ENCODE data around the gene LRFN2. TPM values are rescaled to one million over a fixed set of nuclear protein-coding genes. Genes with fewer than 3 reads are reported as not detected.

The LRFN2 gene
- total and polyA plus RNA-seq, 2 experiments from 2014 or later = 0.29 to 2.5 TPM

DNA sequence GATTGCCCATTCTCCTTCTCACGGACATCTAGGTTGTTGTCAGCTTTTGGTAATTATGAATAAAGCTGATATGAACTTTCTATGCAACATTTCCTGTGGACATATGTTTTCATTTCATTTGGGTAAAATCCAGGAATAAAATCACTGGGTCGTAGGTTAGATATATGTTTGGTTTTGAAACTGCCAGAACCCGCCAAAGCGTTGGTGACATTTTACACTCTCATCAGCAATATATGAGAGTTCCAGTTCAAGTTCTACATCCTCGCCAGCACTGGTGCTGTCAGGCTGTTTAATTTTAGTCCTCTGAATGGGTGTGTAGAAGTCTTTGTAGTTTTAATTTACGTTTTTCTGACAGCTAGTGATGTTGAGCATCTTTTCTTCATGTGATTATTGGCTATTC is 27.5 kb upstream of the LRFN2 start:
- TF ChIP-seq, protein P1, sequence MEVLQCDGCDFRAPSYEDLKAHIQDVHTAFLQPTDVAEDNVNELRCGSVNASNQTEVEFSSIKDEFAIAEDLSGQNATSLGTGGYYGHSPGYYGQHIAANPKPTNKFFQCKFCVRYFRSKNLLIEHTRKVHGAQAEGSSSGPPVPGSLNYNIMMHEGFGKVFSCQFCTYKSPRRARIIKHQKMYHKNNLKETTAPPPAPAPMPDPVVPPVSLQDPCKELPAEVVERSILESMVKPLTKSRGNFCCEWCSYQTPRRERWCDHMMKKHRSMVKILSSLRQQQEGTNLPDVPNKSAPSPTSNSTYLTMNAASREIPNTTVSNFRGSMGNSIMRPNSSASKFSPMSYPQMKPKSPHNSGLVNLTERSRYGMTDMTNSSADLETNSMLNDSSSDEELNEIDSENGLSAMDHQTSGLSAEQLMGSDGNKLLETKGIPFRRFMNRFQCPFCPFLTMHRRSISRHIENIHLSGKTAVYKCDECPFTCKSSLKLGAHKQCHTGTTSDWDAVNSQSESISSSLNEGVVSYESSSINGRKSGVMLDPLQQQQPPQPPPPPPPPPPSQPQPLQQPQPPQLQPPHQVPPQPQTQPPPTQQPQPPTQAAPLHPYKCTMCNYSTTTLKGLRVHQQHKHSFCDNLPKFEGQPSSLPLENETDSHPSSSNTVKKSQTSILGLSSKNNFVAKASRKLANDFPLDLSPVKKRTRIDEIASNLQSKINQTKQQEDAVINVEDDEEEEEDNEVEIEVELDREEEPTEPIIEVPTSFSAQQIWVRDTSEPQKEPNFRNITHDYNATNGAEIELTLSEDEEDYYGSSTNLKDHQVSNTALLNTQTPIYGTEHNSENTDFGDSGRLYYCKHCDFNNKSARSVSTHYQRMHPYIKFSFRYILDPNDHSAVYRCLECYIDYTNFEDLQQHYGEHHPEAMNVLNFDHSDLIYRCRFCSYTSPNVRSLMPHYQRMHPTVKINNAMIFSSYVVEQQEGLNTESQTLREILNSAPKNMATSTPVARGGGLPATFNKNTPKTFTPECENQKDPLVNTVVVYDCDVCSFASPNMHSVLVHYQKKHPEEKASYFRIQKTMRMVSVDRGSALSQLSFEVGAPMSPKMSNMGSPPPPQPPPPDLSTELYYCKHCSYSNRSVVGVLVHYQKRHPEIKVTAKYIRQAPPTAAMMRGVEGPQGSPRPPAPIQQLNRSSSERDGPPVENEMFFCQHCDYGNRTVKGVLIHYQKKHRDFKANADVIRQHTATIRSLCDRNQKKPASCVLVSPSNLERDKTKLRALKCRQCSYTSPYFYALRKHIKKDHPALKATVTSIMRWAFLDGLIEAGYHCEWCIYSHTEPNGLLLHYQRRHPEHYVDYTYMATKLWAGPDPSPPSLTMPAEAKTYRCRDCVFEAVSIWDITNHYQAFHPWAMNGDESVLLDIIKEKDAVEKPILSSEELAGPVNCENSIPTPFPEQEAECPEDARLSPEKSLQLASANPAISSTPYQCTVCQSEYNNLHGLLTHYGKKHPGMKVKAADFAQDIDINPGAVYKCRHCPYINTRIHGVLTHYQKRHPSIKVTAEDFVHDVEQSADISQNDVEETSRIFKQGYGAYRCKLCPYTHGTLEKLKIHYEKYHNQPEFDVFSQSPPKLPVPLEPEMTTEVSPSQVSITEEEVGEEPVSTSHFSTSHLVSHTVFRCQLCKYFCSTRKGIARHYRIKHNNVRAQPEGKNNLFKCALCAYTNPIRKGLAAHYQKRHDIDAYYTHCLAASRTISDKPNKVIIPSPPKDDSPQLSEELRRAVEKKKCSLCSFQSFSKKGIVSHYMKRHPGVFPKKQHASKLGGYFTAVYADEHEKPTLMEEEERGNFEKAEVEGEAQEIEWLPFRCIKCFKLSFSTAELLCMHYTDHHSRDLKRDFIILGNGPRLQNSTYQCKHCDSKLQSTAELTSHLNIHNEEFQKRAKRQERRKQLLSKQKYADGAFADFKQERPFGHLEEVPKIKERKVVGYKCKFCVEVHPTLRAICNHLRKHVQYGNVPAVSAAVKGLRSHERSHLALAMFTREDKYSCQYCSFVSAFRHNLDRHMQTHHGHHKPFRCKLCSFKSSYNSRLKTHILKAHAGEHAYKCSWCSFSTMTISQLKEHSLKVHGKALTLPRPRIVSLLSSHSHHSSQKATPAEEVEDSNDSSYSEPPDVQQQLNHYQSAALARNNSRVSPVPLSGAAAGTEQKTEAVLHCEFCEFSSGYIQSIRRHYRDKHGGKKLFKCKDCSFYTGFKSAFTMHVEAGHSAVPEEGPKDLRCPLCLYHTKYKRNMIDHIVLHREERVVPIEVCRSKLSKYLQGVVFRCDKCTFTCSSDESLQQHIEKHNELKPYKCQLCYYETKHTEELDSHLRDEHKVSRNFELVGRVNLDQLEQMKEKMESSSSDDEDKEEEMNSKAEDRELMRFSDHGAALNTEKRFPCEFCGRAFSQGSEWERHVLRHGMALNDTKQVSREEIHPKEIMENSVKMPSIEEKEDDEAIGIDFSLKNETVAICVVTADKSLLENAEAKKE (CRISPR knock-in tag; IDR thresholded peaks at IDR 0.05) = no peak
- no peak for TF ChIP-seq ZNF331 (CRISPR knock-in tag; IDR thresholded peaks at IDR 0.05; ENCODE audit: low read depth)
- no peak for TF ChIP-seq POLR2AphosphoS5 (IDR thresholded peaks at IDR 0.05; ENCODE audit: low read depth)
- TF ChIP-seq JUNB (IDR thresholded peaks at IDR 0.05; ENCODE audit: unreplicated experiment) = no peak
- TF ChIP-seq CREB1 (CRISPR knock-in tag; IDR thresholded peaks at IDR 0.05; ENCODE audit: low read depth) = no peak
- no peak for TF ChIP-seq STAT1 (IDR thresholded peaks at IDR 0.05; ENCODE audit: unreplicated experiment)
- TF ChIP-seq, protein P2, sequence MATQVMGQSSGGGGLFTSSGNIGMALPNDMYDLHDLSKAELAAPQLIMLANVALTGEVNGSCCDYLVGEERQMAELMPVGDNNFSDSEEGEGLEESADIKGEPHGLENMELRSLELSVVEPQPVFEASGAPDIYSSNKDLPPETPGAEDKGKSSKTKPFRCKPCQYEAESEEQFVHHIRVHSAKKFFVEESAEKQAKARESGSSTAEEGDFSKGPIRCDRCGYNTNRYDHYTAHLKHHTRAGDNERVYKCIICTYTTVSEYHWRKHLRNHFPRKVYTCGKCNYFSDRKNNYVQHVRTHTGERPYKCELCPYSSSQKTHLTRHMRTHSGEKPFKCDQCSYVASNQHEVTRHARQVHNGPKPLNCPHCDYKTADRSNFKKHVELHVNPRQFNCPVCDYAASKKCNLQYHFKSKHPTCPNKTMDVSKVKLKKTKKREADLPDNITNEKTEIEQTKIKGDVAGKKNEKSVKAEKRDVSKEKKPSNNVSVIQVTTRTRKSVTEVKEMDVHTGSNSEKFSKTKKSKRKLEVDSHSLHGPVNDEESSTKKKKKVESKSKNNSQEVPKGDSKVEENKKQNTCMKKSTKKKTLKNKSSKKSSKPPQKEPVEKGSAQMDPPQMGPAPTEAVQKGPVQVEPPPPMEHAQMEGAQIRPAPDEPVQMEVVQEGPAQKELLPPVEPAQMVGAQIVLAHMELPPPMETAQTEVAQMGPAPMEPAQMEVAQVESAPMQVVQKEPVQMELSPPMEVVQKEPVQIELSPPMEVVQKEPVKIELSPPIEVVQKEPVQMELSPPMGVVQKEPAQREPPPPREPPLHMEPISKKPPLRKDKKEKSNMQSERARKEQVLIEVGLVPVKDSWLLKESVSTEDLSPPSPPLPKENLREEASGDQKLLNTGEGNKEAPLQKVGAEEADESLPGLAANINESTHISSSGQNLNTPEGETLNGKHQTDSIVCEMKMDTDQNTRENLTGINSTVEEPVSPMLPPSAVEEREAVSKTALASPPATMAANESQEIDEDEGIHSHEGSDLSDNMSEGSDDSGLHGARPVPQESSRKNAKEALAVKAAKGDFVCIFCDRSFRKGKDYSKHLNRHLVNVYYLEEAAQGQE (IDR thresholded peaks at IDR 0.05; ENCODE audit: unreplicated experiment) = no peak
- no peak for TF ChIP-seq EZH2 (IDR thresholded peaks at IDR 0.05; ENCODE audit: low read depth, unreplicated experiment)
- TF ChIP-seq, protein P3, sequence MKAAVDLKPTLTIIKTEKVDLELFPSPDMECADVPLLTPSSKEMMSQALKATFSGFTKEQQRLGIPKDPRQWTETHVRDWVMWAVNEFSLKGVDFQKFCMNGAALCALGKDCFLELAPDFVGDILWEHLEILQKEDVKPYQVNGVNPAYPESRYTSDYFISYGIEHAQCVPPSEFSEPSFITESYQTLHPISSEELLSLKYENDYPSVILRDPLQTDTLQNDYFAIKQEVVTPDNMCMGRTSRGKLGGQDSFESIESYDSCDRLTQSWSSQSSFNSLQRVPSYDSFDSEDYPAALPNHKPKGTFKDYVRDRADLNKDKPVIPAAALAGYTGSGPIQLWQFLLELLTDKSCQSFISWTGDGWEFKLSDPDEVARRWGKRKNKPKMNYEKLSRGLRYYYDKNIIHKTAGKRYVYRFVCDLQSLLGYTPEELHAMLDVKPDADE (IDR thresholded peaks at IDR 0.05) = no peak
- TF ChIP-seq ZNF114 (CRISPR knock-in tag; IDR thresholded peaks at IDR 0.05) = no peak
- TF ChIP-seq, protein P4, sequence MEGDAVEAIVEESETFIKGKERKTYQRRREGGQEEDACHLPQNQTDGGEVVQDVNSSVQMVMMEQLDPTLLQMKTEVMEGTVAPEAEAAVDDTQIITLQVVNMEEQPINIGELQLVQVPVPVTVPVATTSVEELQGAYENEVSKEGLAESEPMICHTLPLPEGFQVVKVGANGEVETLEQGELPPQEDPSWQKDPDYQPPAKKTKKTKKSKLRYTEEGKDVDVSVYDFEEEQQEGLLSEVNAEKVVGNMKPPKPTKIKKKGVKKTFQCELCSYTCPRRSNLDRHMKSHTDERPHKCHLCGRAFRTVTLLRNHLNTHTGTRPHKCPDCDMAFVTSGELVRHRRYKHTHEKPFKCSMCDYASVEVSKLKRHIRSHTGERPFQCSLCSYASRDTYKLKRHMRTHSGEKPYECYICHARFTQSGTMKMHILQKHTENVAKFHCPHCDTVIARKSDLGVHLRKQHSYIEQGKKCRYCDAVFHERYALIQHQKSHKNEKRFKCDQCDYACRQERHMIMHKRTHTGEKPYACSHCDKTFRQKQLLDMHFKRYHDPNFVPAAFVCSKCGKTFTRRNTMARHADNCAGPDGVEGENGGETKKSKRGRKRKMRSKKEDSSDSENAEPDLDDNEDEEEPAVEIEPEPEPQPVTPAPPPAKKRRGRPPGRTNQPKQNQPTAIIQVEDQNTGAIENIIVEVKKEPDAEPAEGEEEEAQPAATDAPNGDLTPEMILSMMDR (conservative IDR thresholded peaks at IDR 0.05; ENCODE audit: low read depth in 2 of 2) = no peak
- TF ChIP-seq EZH2phosphoT487 (IDR thresholded peaks at IDR 0.05; ENCODE audit: unreplicated experiment) = no peak
- no peak for TF ChIP-seq NANOG (IDR thresholded peaks at IDR 0.05; ENCODE audit: borderline replicate concordance)
- H3K36me3 Mint-ChIP-seq (ENCODE audit: low read depth) = no peaks in the 10 kb centered on the region
- ATAC-seq (no peak), DNase-seq (ENCODE audit: low spot score) (no peak)
- Histone ChIP-seq H3K36me3 (ENCODE audit: insufficient read depth) (no peaks in the 10 kb centered on the region), H3K27ac (ENCODE audit: low read depth) (no peak overlapping the region), H3K4me2 (no peak overlapping the region), H3K79me2 (replicated peaks; ENCODE audit: insufficient read depth) (no peaks in the 10 kb centered on the region), H3K9me2 (ENCODE audit: insufficient read depth) (no peaks in the 10 kb centered on the region), H3K4me1 (ENCODE audit: insufficient read depth) (no peaks in the 10 kb centered on the region), H3K4me3 (no peak overlapping the region), H3F3A (replicated peaks; ENCODE audit: low read depth) (no peaks in the 10 kb centered on the region), H4K20me1 (replicated peaks; ENCODE audit: insufficient read depth) (no peaks in the 10 kb centered on the region), H2AFZ (no peak overlapping the region), H3K27me3 (ENCODE audit: insufficient read depth) (no peaks in the 10 kb centered on the region)
- H3K9me3 Mint-ChIP-seq = no peaks in the 10 kb centered on the region
- H3K27me3 Mint-ChIP-seq (ENCODE audit: insufficient read depth, low read depth, poor library complexity) = no peaks in the 10 kb centered on the region
- no peak overlapping the region for H3K4me3 Mint-ChIP-seq
- no peak overlapping the region for H3K27ac Mint-ChIP-seq
- H3K4me1 Mint-ChIP-seq = no peaks in the 10 kb centered on the region

All from GM23338 (cell line).